ENCODE results near the gene COG5.
A peak's percentile ranks its signal among the peaks of the same experiment; 100 is the strongest.
"Not testable (repeated sequence)": the region's sequence is repeated elsewhere in the genome, so short reads cannot be mapped to it uniquely, and the experiment has no call there.

COG5 gene

DNA sequence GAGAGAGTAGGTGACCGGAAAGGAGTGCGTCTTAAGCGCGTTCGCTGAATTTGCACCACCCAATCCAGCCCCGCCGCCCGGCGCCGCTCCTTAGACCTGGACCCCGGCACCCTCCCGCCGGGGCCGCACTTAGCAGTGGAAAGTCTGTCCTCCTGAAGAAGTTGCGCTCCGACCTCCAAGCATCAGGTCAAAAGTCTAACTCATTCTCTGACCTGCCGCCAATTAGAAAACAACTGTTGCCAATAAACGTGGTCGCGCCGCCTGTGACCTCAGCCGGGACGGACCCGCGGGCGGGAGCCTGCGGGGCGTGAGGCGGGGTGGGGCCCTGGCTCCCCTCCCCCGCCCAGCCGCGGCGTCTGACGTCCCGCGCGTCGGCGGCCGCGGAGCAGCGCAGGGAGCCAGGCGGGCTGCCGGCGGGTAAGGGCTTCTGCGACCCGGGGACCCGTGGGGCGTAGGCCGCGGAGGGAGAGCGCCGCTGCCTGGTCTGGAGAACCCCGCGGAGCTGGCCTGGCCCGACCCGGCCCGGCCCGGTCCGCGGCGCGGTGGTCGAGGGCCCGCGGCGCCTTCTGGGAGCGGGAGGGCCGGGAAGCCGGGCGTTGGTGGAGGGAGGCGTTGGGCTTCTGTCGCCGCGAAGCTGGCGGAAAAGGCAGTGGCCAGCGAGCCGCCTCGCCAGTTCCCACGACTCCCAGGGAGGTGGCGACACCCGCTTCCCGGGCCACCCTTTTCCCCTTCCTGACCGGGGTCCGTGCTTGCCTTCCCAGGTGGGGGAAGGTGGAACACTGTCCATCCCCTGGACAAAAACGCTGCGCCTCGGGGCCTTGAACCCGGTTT is 16.4 kb upstream of the COG5 start, which contains the start of gene BCAP29:
Gene BCAP29 (plus strand): TSS at position 362 of the 831 bp plus-strand sequence. CDS start 527 bp downstream, outside the sequence.
- DNase-seq: peak; percentile 70

DNA sequence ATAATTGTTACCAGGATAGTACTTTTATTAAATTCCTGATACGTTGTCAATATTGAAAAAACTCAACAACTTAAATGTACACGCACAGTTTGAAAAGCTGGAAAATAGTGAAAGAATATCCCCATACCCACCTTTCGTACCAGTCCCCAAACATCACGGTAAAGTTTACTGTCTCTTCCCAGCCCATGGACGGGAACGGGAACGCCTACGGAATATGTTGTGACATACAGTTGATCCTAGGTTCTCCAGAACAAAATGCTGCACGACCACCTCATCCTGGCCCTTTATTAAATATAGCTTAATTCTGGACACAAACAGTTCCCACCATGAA is 15.8 kb upstream of the COG5 start:
- DNase-seq: no peak

DNA sequence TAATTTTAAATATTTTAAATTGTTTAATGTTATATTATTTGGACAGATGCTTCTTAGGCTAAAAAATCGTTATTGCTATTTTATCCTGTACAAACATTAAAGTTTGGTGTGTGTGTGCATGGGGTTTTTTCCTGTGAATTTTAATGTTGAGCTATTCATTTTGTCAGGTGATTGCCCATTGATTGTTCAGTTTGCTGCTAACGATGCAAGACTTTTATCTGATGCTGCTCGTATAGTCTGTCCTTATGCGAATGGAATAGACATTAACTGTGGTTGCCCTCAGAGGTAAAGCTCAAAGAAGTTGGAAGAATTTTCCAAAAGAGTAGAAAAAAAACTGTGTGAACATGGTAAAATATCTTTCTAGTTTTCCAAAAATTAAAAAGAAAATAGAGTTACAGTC is 9.8 kb upstream of the COG5 start:
- DNase-seq: no peak

DNA sequence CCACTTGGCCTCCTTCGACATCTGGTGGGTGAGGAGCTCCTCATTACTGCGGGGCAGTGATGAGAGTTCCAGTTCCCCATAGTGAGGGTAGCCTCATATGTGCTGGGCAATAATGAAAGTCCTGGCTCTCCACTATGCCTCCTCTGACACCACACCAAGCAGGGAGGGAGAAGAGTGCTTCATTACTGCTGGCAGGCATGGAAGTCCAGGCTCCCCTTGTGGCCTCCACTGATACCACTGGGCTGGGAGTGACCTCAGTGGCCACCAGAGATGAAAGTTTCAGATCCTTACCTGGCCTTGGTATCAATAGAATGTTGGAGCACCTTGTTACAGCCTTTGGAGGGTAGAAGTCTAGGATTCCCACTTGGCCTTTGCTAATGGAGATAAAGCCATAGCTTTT is 6.6 kb upstream of the COG5 start:
- no peak for DNase-seq

DNA sequence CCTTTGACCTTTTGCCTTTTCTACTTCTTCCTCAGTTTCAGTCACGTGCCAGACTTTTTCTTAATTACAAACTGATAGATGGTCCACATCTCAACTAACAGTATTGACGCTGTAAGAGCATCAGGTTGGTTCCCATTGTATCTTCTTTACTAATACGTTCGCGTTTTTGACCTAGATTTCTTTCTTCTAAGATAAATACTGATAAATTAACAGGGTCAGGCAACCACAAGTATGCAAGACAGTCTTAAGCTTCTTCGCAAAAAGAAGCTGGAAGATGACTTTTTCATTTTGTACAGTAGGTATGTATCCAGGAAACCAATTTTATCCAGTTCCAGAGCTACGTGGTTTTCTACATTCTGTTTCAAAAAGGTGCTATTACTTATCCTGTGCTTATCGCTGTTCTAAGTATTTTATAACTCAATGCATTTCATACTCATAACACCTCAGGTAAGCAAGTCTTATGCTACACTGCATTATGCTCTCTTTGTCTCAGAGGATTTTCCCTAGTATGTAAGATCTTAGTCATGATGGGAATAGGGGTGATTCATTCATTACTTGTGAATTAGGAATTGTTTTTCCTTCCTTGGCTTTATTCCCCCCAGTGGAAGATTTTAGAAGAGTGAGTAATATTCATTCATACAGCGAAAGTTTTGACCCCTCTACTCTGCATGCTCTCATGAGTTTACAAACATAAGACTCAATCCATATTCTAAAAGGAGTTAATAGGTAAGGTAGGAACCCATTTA is 1.0 kb upstream of the COG5 start:
- no peak for DNase-seq

DNA sequence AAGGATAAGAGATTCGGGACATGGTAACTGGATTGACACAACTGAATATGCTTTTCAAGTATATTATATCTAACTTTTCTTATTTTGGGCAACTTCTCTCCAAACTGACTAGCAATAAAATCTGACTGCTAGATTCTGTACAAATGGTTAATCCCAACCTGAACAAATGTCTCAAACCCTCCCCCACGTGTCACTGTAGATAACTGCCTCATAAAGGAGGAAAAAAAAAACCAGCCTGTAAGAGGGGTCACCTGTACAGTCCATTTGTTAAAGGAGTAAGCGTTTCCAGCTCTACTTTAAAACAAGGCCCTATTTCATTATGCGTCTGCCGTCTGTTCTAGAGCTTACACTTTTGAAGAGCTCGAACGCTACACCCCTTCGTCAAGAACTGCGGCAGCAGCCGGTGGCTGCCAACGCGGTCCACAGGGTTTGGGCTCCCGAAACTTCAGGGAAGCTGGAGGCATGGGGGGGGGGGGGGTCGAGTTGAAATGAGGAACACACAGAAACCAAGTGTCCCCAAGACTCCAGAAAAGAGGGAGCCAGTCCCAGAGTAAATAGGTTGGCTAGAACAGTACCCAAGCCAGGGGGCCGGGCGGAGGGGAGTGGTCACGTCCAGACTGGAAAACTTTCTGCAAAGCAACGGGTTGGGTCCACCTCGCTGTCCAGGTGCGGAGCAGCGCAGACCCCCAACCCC is 492 bp downstream of the COG5 start:
- peak; percentile 47 for DNase-seq

DNA sequence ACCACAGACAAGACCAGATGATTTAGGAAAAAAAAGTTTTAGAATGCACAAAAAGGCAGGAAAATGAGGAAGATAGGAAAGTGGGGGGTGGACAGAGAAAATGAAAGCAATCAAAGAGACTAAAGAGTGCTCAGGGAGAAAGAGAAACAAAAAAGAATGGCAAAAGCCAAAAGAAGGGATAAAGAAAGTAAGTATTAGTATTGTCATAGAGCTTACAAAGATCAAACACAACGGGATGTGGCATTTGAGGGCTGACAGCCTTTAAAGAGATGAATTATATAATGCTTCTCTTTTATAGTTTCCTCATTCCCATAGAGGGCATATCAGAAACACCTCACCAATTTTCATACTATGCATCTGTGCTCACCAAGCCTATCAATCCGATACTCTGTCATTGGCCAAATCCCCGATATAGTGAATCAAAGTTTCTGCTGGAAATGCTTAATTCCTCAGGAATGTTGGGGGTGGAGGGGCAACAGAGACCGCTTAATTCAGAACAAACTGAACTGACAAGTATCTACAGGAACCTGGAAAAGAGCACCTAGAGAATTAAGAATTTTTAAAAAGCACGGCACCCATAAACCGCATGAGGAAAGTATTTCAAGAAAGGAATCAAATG is 2.7 kb downstream of the COG5 start:
- no peak for DNase-seq

DNA sequence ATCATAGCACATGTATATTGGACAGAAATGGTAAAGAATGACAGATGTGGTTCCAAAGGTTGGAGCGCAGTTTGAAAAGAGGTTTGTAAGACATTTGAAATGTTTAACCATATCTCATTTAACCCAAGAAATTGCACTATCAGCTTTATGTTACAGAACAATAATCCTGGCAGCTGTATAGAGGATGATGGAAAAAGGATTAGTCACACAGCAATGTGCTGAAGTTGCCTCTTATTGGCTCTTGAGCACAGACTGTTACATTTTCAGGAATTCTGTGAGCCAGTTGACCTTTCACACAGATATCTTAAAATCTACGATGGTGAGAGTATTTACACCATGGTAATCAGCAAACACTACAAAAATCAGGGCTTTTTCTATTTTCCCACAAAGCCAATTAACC is 3.9 kb downstream of the COG5 start:
- no peak for DNase-seq

DNA sequence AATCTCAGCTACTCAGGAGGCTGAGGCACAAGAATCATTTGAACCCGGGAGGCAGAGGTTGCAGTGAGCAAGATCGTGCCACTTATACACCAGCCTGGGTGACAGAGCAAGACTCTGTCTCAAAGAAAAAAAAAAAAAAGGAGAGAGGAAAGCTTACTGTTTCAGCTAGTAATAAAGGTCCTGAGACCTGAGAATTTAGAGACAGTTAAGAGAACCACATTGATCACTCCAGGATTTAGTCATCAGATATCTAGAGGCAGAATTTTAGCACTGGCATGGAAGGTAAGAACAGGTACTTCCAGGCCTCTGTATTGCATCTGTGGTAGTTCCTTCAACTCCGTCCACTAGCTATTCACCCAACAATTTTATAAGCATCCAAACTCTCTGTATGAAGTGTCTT is 7.8 kb downstream of the COG5 start:
- DNase-seq: no peak

DNA sequence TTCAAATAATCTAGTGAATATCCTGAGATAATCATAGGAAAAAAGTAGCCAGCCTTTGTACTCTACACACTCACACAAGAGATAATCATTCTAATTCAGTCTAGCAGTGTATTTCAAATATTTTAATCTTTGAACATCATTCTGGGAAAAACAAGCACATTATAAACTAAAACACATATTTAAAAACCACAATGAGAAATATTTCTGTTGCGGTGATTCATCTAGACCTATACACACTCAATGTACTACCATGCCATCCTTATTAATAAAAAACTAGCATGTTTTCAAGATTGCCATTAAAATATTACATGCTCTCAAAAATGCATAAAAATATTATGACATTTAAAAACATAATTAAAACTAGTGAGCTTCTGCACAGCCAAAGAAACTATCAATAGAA is 11.8 kb downstream of the COG5 start:
- DNase-seq: no peak

DNA sequence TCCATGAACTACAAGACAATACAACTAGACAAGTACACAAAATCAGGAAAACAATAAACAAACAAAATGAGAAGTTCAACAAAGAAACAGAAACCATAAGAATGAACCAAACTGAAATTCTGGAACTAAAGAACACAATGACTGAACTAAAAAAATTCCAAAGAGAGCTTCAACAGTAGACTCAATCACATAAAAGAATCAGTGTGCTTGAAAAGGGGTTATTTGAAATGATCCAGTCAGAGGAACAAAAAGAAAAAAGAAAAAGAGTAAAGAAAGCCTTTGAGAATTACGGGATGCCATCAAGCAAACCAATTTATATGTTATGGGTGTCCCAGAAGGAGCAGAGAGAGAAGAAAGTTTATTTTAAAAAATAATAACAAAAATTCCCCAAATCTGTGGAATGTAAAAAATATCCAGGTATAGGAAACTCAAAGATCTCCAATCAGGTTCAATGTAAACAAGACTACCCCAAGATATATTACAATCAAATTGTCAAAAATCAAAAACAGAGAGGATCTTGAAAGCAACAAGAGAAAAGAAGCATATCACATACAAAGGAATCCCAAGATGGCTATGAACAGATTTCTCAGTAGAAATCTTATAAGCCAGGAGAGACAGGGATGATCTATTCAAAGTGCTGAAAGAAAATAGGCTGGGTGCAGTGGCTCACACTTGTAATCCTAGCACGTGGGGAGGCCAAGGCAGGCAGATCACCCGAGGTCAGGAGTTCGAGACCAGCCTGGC is 18.7 kb downstream of the COG5 start:
- DNase-seq: no peak

DNA sequence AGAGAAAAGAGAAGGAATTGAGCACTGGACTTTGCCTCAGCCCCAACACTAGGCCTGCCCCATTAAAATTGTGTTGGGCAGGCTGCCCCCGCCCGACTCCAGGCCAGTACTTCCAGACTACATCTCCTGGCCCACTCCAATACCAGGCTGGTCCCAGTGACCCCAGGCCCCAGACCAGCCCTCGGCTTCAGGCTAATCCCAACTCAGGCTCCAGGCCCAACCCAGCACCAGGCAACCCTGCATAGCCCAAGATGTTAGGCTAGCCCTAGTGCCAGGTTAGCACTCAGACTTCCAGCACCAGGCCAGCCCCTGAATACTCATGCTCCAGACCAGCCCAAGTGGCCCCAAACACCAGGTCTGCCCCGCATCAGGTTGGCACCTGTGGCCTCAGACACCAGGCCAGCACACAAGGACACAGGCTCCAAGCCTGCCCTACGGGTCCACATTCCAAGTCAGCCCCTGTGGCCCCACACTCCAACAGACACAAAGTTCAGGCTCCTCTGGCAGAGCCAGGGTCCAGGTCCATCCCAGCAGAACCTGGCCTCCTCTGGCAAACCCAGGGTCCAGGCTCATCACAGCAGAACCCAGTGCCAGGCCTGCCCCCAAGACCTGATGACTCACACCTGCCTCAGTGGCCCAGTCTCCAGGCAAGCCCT is 20.3 kb downstream of the COG5 start:
- DNase-seq: no peak

DNA sequence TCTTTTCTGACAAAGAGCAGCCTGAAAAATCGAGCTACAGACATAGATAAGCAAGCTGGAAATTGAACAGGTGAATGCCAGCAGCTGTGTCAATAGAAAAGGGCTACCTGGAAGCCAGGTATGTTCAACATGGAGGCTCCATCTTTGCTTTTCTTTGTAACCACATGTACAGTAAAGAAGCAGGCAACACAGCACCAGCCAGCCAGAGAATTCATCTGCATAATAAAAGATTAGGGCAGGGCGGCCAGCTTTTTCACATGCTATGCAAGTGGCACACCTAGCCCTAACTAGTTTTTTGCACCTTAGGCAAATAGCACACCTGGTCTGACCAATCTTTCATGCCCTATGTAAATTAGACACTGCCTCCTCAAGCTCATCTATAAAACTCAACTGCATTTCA is 25.7 kb downstream of the COG5 start:
- peak; percentile 93 for DNase-seq

DNA sequence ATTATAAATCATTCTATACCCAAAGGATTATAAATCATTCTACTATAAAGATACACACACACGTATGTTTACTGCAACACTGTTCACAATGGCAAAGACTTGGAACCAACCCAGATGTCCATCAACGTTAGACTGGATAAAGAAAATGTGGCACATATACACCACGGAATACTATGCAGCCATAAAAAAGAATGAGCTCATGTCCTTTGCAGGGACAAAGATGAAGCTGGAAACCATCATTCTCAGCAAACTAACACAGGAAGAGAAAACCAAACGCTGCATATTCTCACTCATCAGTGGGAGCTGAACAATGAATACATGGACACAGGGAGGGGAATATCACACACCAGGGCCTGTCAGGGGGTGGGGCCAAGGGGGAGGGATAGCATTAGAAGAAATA is 26.5 kb downstream of the COG5 start:
- not testable (repeated sequence) for DNase-seq

DNA sequence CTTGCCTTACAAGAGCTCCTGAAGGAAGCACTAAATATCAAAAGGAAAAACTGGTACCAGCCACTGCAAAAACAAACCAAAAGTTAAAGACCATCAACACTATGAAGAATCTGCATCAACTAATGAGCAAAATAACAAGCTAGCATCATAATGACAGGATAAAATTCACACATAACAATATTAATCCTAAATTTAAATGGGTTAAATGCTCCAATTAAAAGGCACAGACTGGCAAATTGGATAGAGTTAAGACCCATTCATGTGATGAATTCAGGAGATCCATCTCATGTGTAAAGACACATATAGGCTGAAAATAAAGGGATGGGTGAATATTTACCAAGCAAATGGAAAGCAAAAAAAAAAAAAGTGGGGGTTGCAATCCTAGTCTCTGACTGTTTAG is 29.6 kb downstream of the COG5 start:
- DNase-seq: no peak

DNA sequence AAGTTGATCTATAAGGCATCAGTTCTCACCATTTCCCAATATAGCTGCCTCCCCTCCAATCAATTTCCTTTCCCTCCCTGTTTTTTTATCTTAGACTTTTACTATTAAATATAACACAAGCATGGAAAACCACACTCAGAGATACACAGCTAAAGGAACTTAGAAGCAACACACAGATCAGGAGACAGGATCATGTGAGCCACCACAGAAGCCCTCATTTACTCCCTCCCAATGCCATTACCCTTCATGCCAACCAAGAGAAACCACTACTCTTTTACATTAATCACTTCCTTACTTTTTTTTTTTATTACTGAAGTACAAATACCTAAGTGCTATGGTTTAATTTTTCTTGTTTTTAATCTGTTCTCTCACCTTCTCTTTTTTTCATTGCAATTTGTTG is 33.0 kb downstream of the COG5 start:
- no peak for DNase-seq

DNA sequence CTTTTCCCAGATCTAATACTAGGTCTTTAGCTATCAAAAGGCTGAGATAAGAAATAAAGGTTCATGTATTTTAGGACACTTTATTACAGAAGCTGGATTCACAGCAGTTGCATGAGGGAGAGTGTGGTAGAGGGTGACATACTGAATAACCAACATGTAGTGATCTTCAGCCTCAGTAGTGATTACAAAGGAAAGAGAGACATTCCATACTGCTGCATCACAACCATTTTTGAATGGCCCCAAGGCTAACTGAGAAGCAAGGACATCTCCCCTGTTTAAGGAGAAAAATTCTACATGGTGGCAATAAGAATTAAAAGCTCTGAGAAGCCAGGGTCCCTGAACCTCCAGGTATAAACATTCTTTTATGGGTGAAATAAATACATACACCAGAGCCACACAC is 35.3 kb downstream of the COG5 start:
- no peak for DNase-seq

DNA sequence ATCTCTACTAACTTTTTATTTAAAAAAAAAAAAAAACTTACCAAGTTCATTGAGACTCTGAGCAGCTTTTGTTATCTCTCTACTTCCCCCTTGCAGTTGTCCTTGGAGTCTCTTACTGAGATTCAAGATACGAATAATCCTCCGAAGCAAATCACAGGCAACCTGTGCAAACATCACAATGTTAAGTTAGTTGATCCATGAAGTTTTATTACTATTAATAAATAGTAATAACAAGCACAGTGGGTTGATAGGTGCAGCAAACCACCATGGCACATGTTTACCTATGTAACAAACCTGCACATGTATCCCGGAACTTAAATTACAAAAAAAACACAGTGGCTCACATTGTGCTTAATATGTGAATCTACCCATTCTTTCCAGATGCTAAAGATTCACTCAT is 36.5 kb downstream of the COG5 start:
- no peak for DNase-seq

DNA sequence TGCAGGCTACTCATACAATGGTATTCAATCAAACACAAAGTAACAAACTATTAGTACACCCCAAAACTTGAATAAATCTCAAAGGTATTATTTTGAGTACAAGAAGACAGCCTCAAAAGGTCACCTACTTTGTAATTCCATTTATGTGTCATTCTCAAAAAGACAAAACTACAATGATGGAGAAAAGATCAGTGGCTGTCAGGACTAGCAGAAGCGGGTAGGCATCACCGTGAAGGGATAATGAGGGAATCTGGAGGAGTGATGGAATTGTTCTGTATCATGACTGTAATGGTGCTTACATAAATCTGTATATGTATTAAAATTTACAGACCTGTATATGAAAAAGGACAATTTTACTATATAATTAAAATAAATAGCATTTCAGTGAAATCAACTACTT is 37.0 kb downstream of the COG5 start:
- DNase-seq: no peak

DNA sequence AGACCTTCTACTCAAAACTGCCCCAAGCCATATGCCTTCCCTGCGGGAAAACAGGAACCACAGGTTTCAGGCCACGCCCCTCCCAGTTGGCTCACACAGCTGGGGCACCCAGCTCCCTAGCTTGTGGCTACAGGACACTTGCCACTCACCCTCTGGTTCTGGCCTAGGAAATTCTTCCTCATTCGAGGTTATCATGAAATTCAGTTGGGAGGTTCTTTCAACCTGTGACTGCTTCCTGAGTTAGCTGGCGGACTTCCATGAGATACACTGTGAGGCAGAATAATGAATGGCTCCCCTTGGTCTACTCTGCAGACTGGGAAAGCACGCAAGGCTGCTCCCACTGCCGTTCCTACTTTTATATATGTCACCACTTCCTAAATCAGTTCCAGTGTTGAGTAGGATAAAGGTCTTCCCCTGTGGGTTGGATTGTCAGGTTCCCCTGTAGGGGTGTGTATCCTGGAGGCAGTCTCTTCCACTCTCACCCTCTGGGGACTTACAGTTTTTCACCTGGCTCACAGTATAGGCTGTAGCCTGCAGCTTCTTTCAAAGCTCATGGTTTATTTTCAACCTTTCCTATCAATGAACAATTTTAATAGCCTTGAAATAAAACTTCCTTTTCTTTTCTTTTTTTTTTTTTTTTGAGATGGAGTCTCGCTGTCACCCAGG is 56.9 kb downstream of the COG5 start:
- DNase-seq: no peak

DNA sequence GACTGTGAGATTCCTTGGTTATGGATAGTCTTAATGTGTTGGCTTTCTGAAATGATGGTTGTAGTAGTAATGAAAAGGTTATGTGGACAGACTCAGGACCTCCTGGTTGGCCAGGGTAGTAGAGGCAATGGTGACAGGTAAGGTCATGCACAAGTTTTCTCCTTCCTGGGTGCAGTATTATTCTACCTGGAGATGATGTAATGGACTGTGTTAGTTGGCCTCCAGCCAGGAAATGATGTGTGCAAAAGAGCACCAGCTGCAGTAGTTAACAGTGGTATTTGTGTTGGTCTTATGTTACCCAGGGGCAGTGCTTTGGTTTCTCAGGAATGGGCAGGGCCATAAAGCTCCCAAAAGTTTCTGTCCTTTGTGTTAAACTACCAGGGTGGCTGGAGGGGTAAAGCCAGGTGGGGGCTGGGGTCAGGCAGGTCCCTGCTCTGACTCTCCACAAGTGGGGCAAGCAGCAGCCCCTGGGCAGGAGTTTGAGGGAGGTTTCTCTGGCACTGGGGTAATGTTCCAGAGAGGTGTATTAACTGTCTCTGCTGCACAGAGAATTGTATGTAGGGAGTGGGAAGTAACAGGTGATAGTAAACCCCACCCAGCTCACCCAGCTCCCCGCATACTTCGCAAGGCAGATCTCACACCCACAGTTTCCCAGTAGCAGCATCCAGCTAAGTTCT is 57.6 kb downstream of the COG5 start:
- DNase-seq: peak; percentile 76
